K562 (cell line): ENCODE results near the gene ABCD4. TPM values are rescaled to one million over a fixed set of nuclear protein-coding genes. Genes with fewer than 3 reads are reported as not detected.

Experiments
- ATAC-seq: fragments of 200-7000 bp; cut with Tn5 transposase; 3 replicates; pipeline ENCODE4 v1.9.1; 2020; ENCODE audit warnings: moderate library complexity
- BruUV-seq: library from RNA; stranded (reverse); fragments of 400-500 nt; replicated peaks from 2 replicates; lab custom pipeline; 2021; lab: Mats Ljungman, UMichigan
- CTCF ChIA-PET: fragments of 300-600 bp; formaldehyde crosslinking; extraction: SDS; loops from one replicate; lab custom pipeline; 2021; ENCODE audit warnings: low intra/inter-chr PET ratio; lab: Yijun Ruan, JAX
- POLR2A ChIA-PET: fragments of 300-600, 350-650 bp; sonication (Branson Sonifier 250); formaldehyde crosslinking; extraction: SDS; loops from one replicate; lab custom pipeline; 2021; ENCODE audit warnings: antibody characterized with exemption, inconsistent platforms; lab: Yijun Ruan, JAX
- DNase-seq, 4 experiments: peaks; one replicate each; pipeline versions ENCODE4 v3.0.0 to v3.0.0-alpha.2; 2011 to 2018; ENCODE audit warnings: low spot score in 3 of 4, mixed read lengths in 3 of 4; ENCODE audit errors: extremely low read depth in 1 of 4
- FAIRE-seq: peaks from 2 replicates; lab custom pipeline; 2011; peaks lifted over from hg19 to GRCh38; lab: Jason Lieb, UNC
- H2AFZ ChIP-seq: 2 replicates; pipeline ENCODE4 v1.6.0; 2011; ENCODE audit warnings: low read depth, low read length, control low read depth, inconsistent platforms
- H3K27ac ChIP-seq: fragments of 200-600 bp; 3 replicates; pipeline ENCODE4 v1.8.0; 2011; ENCODE audit warnings: low read depth, mild to moderate bottlenecking, control low read depth, inconsistent platforms, low read length, moderate library complexity, mixed read lengths; ENCODE audit errors: extremely low read depth
- H3K27me3 ChIP-seq, 2 experiments: fragments of 300-600 bp in 1 of 2; 2 replicates in 1 of 2; 3 replicates in 1 of 2; pipeline versions ENCODE4 v1.6.0 to v1.8.0; 2011; ENCODE audit warnings: inconsistent platforms in 2 of 2, low read length in 2 of 2, mild to moderate bottlenecking in 1 of 2, mixed read lengths in 1 of 2, moderate library complexity in 1 of 2; ENCODE audit not compliant: control insufficient read depth in 2 of 2, insufficient read depth in 2 of 2
- H3K36me3 ChIP-seq: fragments of 300-600 bp; 3 replicates; pipeline ENCODE4 v1.8.0; 2011; ENCODE audit warnings: mild to moderate bottlenecking, low read length, inconsistent platforms; ENCODE audit not compliant: control insufficient read depth, insufficient read depth
- H3K4me1 ChIP-seq, 2 experiments: fragments of 200-600 bp in 1 of 2; replicated peaks in 1 of 2; 2 replicates in 1 of 2; 3 replicates in 1 of 2; pipeline versions ENCODE4 v1.5.1 to v1.8.0; 2011; ENCODE audit warnings: inconsistent platforms in 2 of 2, low read length in 2 of 2, mild to moderate bottlenecking in 1 of 2, mixed read lengths in 1 of 2, moderate library complexity in 1 of 2; ENCODE audit not compliant: control insufficient read depth in 2 of 2, insufficient read depth in 2 of 2
- H3K4me2 ChIP-seq: 2 replicates; pipeline ENCODE4 v1.6.1; 2011; ENCODE audit warnings: low read length, control low read depth, inconsistent platforms, mixed read lengths; ENCODE audit not compliant: insufficient read depth
- H3K4me3 ChIP-seq: fragments of 200-600 bp; sonication (generic), shearing (Covaris generic); 2 replicates; pipeline ENCODE4 v1.5.1; 2016; ENCODE audit warnings: control low read depth, inconsistent platforms
- H3K79me2 ChIP-seq: fragments of 200-600 bp; 3 replicates; pipeline ENCODE4 v1.8.0; 2011; ENCODE audit warnings: low read length, inconsistent platforms; ENCODE audit not compliant: control insufficient read depth, insufficient read depth
- H3K9ac ChIP-seq, 2 experiments: 2 replicates each; pipeline versions ENCODE4 v1.6.0 to v1.6.1; 2011; ENCODE audit warnings: low read depth in 2 of 2, low read length in 2 of 2, control low read depth in 1 of 2, inconsistent platforms in 1 of 2, mild to moderate bottlenecking in 1 of 2, mixed read lengths in 1 of 2; ENCODE audit not compliant: insufficient read depth in 1 of 2
- H3K9me1 ChIP-seq: one replicate; pipeline ENCODE4 v1.6.0; 2011; ENCODE audit warnings: inconsistent platforms, mild to moderate bottlenecking, low read length, moderate library complexity; ENCODE audit not compliant: control insufficient read depth, insufficient read depth
- H3K9me3 ChIP-seq: replicated peaks from 2 replicates; pipeline ENCODE4 v1.5.1; 2011; ENCODE audit warnings: low read depth, low read length, inconsistent platforms; ENCODE audit not compliant: control insufficient read depth, insufficient read depth
- H4K20me1 ChIP-seq: replicated peaks from 2 replicates; pipeline ENCODE4 v1.6.1; 2011; ENCODE audit warnings: low read length, inconsistent platforms, mixed read lengths; ENCODE audit not compliant: control insufficient read depth, insufficient read depth
- CREM ChIP-seq: IDR thresholded peaks from 2 replicates; pipeline ENCODE4 v1.6.1; 2014; ENCODE audit warnings: antibody characterized with exemption, low read depth
- FOXA3 ChIP-seq, 2 experiments: fragments of 450-650 bp in 1 of 2; sonication (generic) in 1 of 2; formaldehyde crosslinking; IDR thresholded peaks in 1 of 2; conservative IDR thresholded peaks in 1 of 2; 2 replicates each; pipeline versions ENCODE4 v1.4.0 to v1.8.0; 2020 to 2022; ENCODE audit warnings: mild to moderate bottlenecking in 2 of 2, missing genetic modification reagents in 1 of 2
- FUS ChIP-seq: fragments of 200-400 bp; formaldehyde crosslinking; optimal IDR thresholded peaks from 2 replicates; pipeline ENCODE3; 2017; ENCODE audit warnings: low read depth, low read length
- HNRNPLL ChIP-seq: fragments of 200-400 bp; formaldehyde crosslinking; IDR thresholded peaks from 2 replicates; pipeline ENCODE4 v1.6.1; 2017; ENCODE audit warnings: low read length, low read depth, mild to moderate bottlenecking; ENCODE audit not compliant: poor library complexity, severe bottlenecking
- RAD21 ChIP-seq, 2 experiments: fragments of 250-450 bp in 1 of 2; fragments of 450-650 bp in 1 of 2; sonication (Bioruptor Pico) in 1 of 2; formaldehyde crosslinking in 1 of 2; IDR thresholded peaks in 1 of 2; conservative IDR thresholded peaks in 1 of 2; 2 replicates each; pipeline versions ENCODE4 v1.4.0 to v1.8.0; 2020 to 2022; ENCODE audit warnings: mild to moderate bottlenecking in 2 of 2, moderate library complexity in 1 of 2
- TBP ChIP-seq: optimal IDR thresholded peaks from 2 replicates; pipeline ENCODE3; 2011; ENCODE audit warnings: low read depth, low read length, improper control_type of control experiment
- ZFPM2 ChIP-seq: fragments of 250-450 bp; sonication (Bioruptor Pico); IDR thresholded peaks from 2 replicates; pipeline ENCODE4 v1.5.1; 2022; ENCODE audit warnings: mild to moderate bottlenecking
- ZNF217 ChIP-seq: sonication (generic); formaldehyde crosslinking; IDR thresholded peaks from 2 replicates; pipeline ENCODE4 v1.8.0; 2022; ENCODE audit warnings: mild to moderate bottlenecking, missing genetic modification reagents
- WGBS: fragments of 100-300 bp; shearing (Covaris generic); methylation state at CpG from one replicate; pipeline ENCODE4 v1.1.6; 2016; ENCODE audit warnings: low coverage, mixed read lengths; ENCODE audit not compliant: insufficient coverage; ENCODE audit errors: missing lambda C conversion rate; 5-methylcytosine and 5-hydroxymethylcytosine counted together
- in situ Hi-C: fragments of 300-500 bp; cut with MboI; formaldehyde crosslinking; loops from 4 replicates; pipeline ENCODE4 v1.15.0; 2018; ENCODE audit warnings: inconsistent platforms, mixed read lengths
- intact Hi-C: fragments of 100-400 bp; cut with micrococcal nuclease; formaldehyde crosslinking; loops from 2 replicates; pipeline ENCODE4 v1.14.2; 2022
- polyA plus RNA-seq, 8 experiments: library from polyadenylated mRNA; depleted of rRNA in 4 of 8; stranded (reverse) in 5 of 8; unstranded in 3 of 8; fragments of >200 nt; fragmentation: Nextera tagmentation in 2 of 8; fragmentation: Illumina TruSeq in 1 of 8; extraction: Ambion mirVana in 2 of 8; extraction: Trizol in 1 of 8; gene quantifications; 2 replicates each; pipeline versions ENCODE4 v1.2.1 to v1.2.3, GENCODE V29; 2011 to 2014; ENCODE audit warnings: inconsistent platforms in 1 of 8, missing spikeins in 1 of 8
- total RNA-seq, 7 experiments: library from RNA; depleted of rRNA in 6 of 7; stranded (reverse); fragments of >200 nt in 6 of 7; fragmentation: Illumina TruSeq in 2 of 7; extraction: Trizol in 2 of 7; gene quantifications; 2 replicates each; pipeline versions ENCODE4 v1.2.1 to v1.2.3, GENCODE V29; 2011 to 2021; ENCODE audit warnings: low replicate concordance in 1 of 7
- TF ChIP-seq, protein P1 (sequence below): fragments of 450-650 bp; IDR thresholded peaks from 2 replicates; pipeline ENCODE4 v1.6.1; 2016; ENCODE audit warnings: low read depth
- TF ChIP-seq, protein P2 (sequence below): sonication (generic); formaldehyde crosslinking; IDR thresholded peaks from 2 replicates; pipeline ENCODE4 v1.9.0; 2022; ENCODE audit warnings: mild to moderate bottlenecking, missing genetic modification reagents
- TF ChIP-seq, protein P3 (sequence below), 3 experiments: IDR thresholded peaks in 2 of 3; conservative IDR thresholded peaks in 1 of 3; 2 replicates each; pipeline ENCODE4 v1.5.1; 2011 to 2012; ENCODE audit warnings: low read length in 3 of 3, mild to moderate bottlenecking in 3 of 3, control low read depth in 2 of 3, improper control_type of control experiment in 1 of 3, inconsistent platforms in 1 of 3, low read depth in 1 of 3, mixed read lengths in 1 of 3, moderate library complexity in 1 of 3; ENCODE audit not compliant: insufficient read depth in 2 of 3

The ABCD4 gene
- total and polyA plus RNA-seq, 9 of the 15 experiments (the other 6 are each of a cell fraction or from before 2014, with no cell fraction given): 3.5 to 17.2 (median 12.4) TPM

DNA sequence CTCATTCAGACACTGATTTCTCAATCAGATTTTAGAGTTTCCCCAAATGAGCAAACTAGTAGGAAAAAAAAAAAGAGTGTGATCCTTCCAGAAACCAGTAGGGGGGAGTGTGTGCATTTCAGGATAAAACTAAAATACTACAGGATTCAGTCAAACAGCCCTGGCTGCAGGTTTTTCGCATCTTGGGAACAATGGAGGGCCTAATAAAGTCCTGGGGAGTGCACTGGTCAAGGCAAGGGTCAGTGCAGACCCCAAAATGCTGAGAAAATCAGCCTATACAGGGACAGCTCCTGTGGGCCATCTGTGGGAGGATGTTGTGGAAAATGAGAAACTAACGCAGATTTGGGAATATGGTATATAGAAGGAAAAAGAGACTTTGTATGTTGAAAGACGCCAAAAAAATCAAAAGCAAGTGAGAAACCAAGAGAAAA, 22.2 kb upstream of the ABCD4 start:
- Histone ChIP-seq H3K9ac (no peak overlapping the region), H3K27me3 (peaks cover 3 to 10% of the 10 kb centered on the region in 2 experiments; a peak in 3 of 5 replicates), H3K79me2 (no peaks in the 10 kb centered on the region), H3K27ac (no peak overlapping the region), H3K36me3 (no peaks in the 10 kb centered on the region), H3K4me3 (no peak overlapping the region), H3K9me3 (no peaks in the 10 kb centered on the region), H2AFZ (no peak overlapping the region), H4K20me1 (no peaks in the 10 kb centered on the region), H3K9me1 (no peaks in the 10 kb centered on the region), H3K4me1 (no peaks in the 10 kb centered on the region), H3K4me2 (no peak overlapping the region)
- ATAC-seq: peak; percentile 37; the same call in 1 of the 3 replicates
- BruUV-seq: no TSS peak
- FAIRE-seq: peak; percentile 29
- ChIA-PET CTCF (no interaction called here), POLR2A (no interaction called here)
- in situ Hi-C loops (no loop called here), intact Hi-C loops (no loop called here)
- peak in 3 of 4 experiments; percentile 33 to 44 (median 42) for DNase-seq
- 24% methylated on average over 3 of the region's 3 CpGs for WGBS
- TF ChIP-seq ZNF217 (CRISPR knock-in tag): no peak
- no peak for TF ChIP-seq ZFPM2 (CRISPR knock-in tag)
- TF ChIP-seq, protein P1, sequence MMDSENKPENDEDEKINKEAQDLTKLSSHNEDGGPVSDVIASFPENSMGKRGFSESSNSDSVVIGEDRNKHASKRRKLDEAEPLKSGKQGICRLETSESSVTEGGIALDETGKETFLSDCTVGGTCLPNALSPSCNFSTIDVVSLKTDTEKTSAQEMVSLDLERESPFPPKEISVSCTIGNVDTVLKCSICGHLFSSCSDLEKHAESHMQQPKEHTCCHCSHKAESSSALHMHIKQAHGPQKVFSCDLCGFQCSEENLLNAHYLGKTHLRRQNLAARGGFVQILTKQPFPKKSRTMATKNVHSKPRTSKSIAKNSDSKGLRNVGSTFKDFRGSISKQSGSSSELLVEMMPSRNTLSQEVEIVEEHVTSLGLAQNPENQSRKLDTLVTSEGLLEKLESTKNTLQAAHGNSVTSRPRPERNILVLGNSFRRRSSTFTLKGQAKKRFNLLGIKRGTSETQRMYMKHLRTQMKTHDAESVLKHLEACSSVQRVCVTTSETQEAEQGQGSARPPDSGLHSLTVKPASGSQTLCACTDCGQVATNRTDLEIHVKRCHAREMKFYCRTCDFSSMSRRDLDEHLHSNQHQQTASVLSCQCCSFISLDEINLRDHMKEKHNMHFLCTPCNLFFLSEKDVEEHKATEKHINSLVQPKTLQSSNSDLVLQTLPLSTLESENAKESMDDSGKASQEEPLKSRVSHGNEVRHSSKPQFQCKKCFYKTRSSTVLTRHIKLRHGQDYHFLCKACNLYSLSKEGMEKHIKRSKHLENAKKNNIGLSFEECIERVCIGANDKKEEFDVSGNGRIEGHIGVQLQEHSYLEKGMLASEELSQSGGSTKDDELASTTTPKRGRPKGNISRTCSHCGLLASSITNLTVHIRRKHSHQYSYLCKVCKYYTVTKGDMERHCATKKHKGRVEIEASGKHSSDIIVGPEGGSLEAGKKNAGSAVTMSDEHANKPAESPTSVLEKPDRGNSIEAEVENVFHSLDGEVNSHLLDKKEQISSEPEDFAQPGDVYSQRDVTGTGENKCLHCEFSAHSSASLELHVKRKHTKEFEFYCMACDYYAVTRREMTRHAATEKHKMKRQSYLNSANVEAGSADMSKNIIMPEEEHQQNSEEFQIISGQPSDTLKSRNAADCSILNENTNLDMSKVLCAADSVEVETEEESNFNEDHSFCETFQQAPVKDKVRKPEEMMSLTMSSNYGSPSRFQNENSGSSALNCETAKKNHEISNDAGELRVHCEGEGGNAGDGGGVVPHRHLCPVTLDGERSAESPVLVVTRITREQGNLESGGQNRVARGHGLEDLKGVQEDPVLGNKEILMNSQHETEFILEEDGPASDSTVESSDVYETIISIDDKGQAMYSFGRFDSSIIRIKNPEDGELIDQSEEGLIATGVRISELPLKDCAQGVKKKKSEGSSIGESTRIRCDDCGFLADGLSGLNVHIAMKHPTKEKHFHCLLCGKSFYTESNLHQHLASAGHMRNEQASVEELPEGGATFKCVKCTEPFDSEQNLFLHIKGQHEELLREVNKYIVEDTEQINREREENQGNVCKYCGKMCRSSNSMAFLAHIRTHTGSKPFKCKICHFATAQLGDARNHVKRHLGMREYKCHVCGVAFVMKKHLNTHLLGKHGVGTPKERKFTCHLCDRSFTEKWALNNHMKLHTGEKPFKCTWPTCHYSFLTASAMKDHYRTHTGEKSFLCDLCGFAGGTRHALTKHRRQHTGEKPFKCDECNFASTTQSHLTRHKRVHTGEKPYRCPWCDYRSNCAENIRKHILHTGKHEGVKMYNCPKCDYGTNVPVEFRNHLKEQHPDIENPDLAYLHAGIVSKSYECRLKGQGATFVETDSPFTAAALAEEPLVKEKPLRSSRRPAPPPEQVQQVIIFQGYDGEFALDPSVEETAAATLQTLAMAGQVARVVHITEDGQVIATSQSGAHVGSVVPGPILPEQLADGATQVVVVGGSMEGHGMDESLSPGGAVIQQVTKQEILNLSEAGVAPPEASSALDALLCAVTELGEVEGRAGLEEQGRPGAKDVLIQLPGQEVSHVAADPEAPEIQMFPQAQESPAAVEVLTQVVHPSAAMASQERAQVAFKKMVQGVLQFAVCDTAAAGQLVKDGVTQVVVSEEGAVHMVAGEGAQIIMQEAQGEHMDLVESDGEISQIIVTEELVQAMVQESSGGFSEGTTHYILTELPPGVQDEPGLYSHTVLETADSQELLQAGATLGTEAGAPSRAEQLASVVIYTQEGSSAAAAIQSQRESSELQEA: no peak
- TF ChIP-seq FOXA3 (CRISPR knock-in tag; conservative IDR thresholded peaks at IDR 0.05 in 1 of 2, IDR thresholded peaks at IDR 0.05 in 1 of 2): no peak
- no peak for TF ChIP-seq TBP
- TF ChIP-seq FUS: no peak
- peak in 1 of 2 experiments; percentile 34; a peak in 1 of 4 replicates for TF ChIP-seq RAD21 (CRISPR knock-in tag; conservative IDR thresholded peaks at IDR 0.05 in 1 of 2, IDR thresholded peaks at IDR 0.05 in 1 of 2)
- TF ChIP-seq HNRNPLL: no peak
- TF ChIP-seq, protein P2, sequence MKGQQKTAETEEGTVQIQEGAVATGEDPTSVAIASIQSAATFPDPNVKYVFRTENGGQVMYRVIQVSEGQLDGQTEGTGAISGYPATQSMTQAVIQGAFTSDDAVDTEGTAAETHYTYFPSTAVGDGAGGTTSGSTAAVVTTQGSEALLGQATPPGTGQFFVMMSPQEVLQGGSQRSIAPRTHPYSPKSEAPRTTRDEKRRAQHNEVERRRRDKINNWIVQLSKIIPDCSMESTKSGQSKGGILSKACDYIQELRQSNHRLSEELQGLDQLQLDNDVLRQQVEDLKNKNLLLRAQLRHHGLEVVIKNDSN (CRISPR knock-in tag): no peak
- TF ChIP-seq, protein P3, sequence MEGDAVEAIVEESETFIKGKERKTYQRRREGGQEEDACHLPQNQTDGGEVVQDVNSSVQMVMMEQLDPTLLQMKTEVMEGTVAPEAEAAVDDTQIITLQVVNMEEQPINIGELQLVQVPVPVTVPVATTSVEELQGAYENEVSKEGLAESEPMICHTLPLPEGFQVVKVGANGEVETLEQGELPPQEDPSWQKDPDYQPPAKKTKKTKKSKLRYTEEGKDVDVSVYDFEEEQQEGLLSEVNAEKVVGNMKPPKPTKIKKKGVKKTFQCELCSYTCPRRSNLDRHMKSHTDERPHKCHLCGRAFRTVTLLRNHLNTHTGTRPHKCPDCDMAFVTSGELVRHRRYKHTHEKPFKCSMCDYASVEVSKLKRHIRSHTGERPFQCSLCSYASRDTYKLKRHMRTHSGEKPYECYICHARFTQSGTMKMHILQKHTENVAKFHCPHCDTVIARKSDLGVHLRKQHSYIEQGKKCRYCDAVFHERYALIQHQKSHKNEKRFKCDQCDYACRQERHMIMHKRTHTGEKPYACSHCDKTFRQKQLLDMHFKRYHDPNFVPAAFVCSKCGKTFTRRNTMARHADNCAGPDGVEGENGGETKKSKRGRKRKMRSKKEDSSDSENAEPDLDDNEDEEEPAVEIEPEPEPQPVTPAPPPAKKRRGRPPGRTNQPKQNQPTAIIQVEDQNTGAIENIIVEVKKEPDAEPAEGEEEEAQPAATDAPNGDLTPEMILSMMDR (IDR thresholded peaks at IDR 0.05 in 2 of 3, conservative IDR thresholded peaks at IDR 0.05 in 1 of 3; ENCODE audit: insufficient read depth in 2 of 3, low read depth in 1 of 3, low read length in 3 of 3): peak in 2 of 3 experiments; percentile 57 to 60; a peak in 4 of 6 replicates
- no peak for TF ChIP-seq CREM
